ENCODE data around the gene NIPBL.

- no peak for TF ChIP-seq POLR2A (IDR thresholded peaks at IDR 0.05; ENCODE audit: low read depth, low read length)
- TF ChIP-seq CEBPB (IDR thresholded peaks at IDR 0.05; ENCODE audit: borderline replicate concordance in 1 of 2, low read depth in 2 of 2, low read length in 2 of 2): no peak
- no peak for TF ChIP-seq MXI1 (IDR thresholded peaks at IDR 0.05; ENCODE audit: low read depth, low read length)
- TF ChIP-seq ZNF274 (IDR thresholded peaks at IDR 0.05; ENCODE audit: insufficient read depth, insufficient read length): no peak
- no peak for TF ChIP-seq FOXM1 (IDR thresholded peaks at IDR 0.05; ENCODE audit: low read depth, low read length)
- TF ChIP-seq GABPA (IDR thresholded peaks at IDR 0.05; ENCODE audit: low read depth): no peak
- no peak for TF ChIP-seq GATAD2B (conservative IDR thresholded peaks at IDR 0.05; ENCODE audit: low read depth)
Observed at GRCh38 chr5:36938129-36938528, 61.6 kb downstream of the NIPBL start.
